Measurements from ENCODE around the gene STARD5.

Gene STARD5

GRCh38 chr15:81361891-81362290 is 38.0 kb upstream of the STARD5 start:
- DNase-seq, result no peak
- Histone ChIP-seq H3K36me3 (ENCODE audit: insufficient read depth, low read length) (no peaks in the 10 kb centered on the region), H3K79me2 (ENCODE audit: insufficient read depth, low read length) (no peaks in the 10 kb centered on the region), H3K9ac (ENCODE audit: low read depth, low read length) (no peak overlapping the region), H3K4me3 (ENCODE audit: low read depth in 1 of 2, low read length in 2 of 2) (no peak overlapping the region), H3K27ac (ENCODE audit: low read length) (no peak overlapping the region), H3K9me3 (ENCODE audit: insufficient read depth, low read length, severe bottlenecking) (no peaks in the 10 kb centered on the region), H3K27me3 (ENCODE audit: insufficient read depth, low read length, poor library complexity) (no peaks in the 10 kb centered on the region), H2AFZ (ENCODE audit: low read depth, low read length) (no peak overlapping the region), H4K20me1 (ENCODE audit: insufficient read depth, low read length) (no peaks in the 10 kb centered on the region), H3K4me2 (ENCODE audit: insufficient read depth, low read length) (no peak overlapping the region), H3K4me1 (ENCODE audit: insufficient read depth, low read length) (no peaks in the 10 kb centered on the region)
- no peak for ATAC-seq (ENCODE audit: insufficient read depth, low read depth)
- no peak for TF ChIP-seq CTCF (IDR thresholded peaks at IDR 0.05; ENCODE audit: borderline replicate concordance, extremely low read depth, low read length, poor library complexity, severe bottlenecking)
- TF ChIP-seq EZH2 (IDR thresholded peaks at IDR 0.05; ENCODE audit: borderline replicate concordance, low read depth, low read length, severe bottlenecking), result no peak

- Histone ChIP-seq H3K9me3 (ENCODE audit: insufficient read depth, low read length, severe bottlenecking) (no peaks in the 10 kb centered on the region), H2AFZ (ENCODE audit: low read depth, low read length) (no peak overlapping the region), H4K20me1 (ENCODE audit: insufficient read depth, low read length) (no peaks in the 10 kb centered on the region), H3K79me2 (ENCODE audit: insufficient read depth, low read length) (no peaks in the 10 kb centered on the region), H3K4me2 (ENCODE audit: insufficient read depth, low read length) (no peak overlapping the region), H3K9ac (ENCODE audit: low read depth, low read length) (no peak overlapping the region), H3K27me3 (ENCODE audit: insufficient read depth, low read length, poor library complexity) (no peaks in the 10 kb centered on the region), H3K27ac (ENCODE audit: low read length) (no peak overlapping the region), H3K36me3 (ENCODE audit: insufficient read depth, low read length) (no peaks in the 10 kb centered on the region), H3K4me3 (ENCODE audit: low read depth in 1 of 2, low read length in 2 of 2) (no peak overlapping the region), H3K4me1 (ENCODE audit: insufficient read depth, low read length) (no peaks in the 10 kb centered on the region)
- no peak for DNase-seq
- no peak for ATAC-seq (ENCODE audit: insufficient read depth, low read depth)
- no peak for TF ChIP-seq EZH2 (IDR thresholded peaks at IDR 0.05; ENCODE audit: borderline replicate concordance, low read depth, low read length, severe bottlenecking)
- no peak for TF ChIP-seq CTCF (IDR thresholded peaks at IDR 0.05; ENCODE audit: borderline replicate concordance, extremely low read depth, low read length, poor library complexity, severe bottlenecking)
Observed at GRCh38 chr15:81360491-81360890, 36.5 kb upstream of the STARD5 start.

- H3K9me3 ChIP-seq (ENCODE audit: insufficient read depth, low read length, severe bottlenecking), result no peaks in the 10 kb centered on the region
- H3K79me2 ChIP-seq (ENCODE audit: insufficient read depth, low read length), result no peaks in the 10 kb centered on the region
- H3K4me3 ChIP-seq (ENCODE audit: low read depth in 1 of 2, low read length in 2 of 2), result no peak overlapping the region
- no peak overlapping the region for H2AFZ ChIP-seq (ENCODE audit: low read depth, low read length)
- H3K4me2 ChIP-seq (ENCODE audit: insufficient read depth, low read length), result no peak overlapping the region
- no peaks in the 10 kb centered on the region for H4K20me1 ChIP-seq (ENCODE audit: insufficient read depth, low read length)
- H3K36me3 ChIP-seq (ENCODE audit: insufficient read depth, low read length), result no peaks in the 10 kb centered on the region
- no peak for DNase-seq
- no peaks in the 10 kb centered on the region for H3K4me1 ChIP-seq (ENCODE audit: insufficient read depth, low read length)
- ATAC-seq (ENCODE audit: insufficient read depth, low read depth), result no peak
- H3K9ac ChIP-seq (ENCODE audit: low read depth, low read length), result no peak overlapping the region
- TF ChIP-seq CTCF (IDR thresholded peaks at IDR 0.05; ENCODE audit: borderline replicate concordance, extremely low read depth, low read length, poor library complexity, severe bottlenecking) (no peak), EZH2 (IDR thresholded peaks at IDR 0.05; ENCODE audit: borderline replicate concordance, low read depth, low read length, severe bottlenecking) (no peak)
- H3K27ac ChIP-seq (ENCODE audit: low read length), result no peak overlapping the region
- no peaks in the 10 kb centered on the region for H3K27me3 ChIP-seq (ENCODE audit: insufficient read depth, low read length, poor library complexity)
Observed at GRCh38 chr15:81358248-81358647, 34.3 kb upstream of the STARD5 start.

GRCh38 chr15:81357180-81357686 is 33.3 kb upstream of the STARD5 start:
- Histone ChIP-seq H3K9ac (ENCODE audit: low read depth, low read length) (no peak overlapping the region), H3K4me3 (ENCODE audit: low read depth in 1 of 2, low read length in 2 of 2) (no peak overlapping the region), H3K27me3 (ENCODE audit: insufficient read depth, low read length, poor library complexity) (no peaks in the 10 kb centered on the region), H3K27ac (ENCODE audit: low read length) (no peak overlapping the region), H3K79me2 (ENCODE audit: insufficient read depth, low read length) (no peaks in the 10 kb centered on the region), H3K9me3 (ENCODE audit: insufficient read depth, low read length, severe bottlenecking) (no peaks in the 10 kb centered on the region), H2AFZ (ENCODE audit: low read depth, low read length) (no peak overlapping the region), H4K20me1 (ENCODE audit: insufficient read depth, low read length) (no peaks in the 10 kb centered on the region), H3K4me2 (ENCODE audit: insufficient read depth, low read length) (no peak overlapping the region), H3K36me3 (ENCODE audit: insufficient read depth, low read length) (no peaks in the 10 kb centered on the region), H3K4me1 (ENCODE audit: insufficient read depth, low read length) (no peaks in the 10 kb centered on the region)
- TF ChIP-seq CTCF (IDR thresholded peaks at IDR 0.05; ENCODE audit: borderline replicate concordance, extremely low read depth, low read length, poor library complexity, severe bottlenecking) (no peak), EZH2 (IDR thresholded peaks at IDR 0.05; ENCODE audit: borderline replicate concordance, low read depth, low read length, severe bottlenecking) (no peak)
- no peak for DNase-seq
- no peak for ATAC-seq (ENCODE audit: insufficient read depth, low read depth)

All from DND-41 (cell line).